Panc1 (cell line): Measurements from ENCODE around the gene INPP5A.

Experiments
- CTCF ChIP-seq: fragments of 450-650 bp; IDR thresholded peaks from 2 replicates; pipeline ENCODE4 v1.5.1; 2017; ENCODE audit warnings: mild to moderate bottlenecking
- POLR2AphosphoS5 ChIP-seq: IDR thresholded peaks from 2 replicates; pipeline ENCODE4 v1.6.1; 2012; ENCODE audit warnings: mild to moderate bottlenecking, low read depth, low read length, moderate library complexity
- SIN3A ChIP-seq: IDR thresholded peaks from 2 replicates; pipeline ENCODE4 v1.6.1; 2012; ENCODE audit warnings: low read depth, mild to moderate bottlenecking, low read length, moderate library complexity, borderline replicate concordance; ENCODE audit not compliant: insufficient read depth

- TF ChIP-seq CTCF: no peak
- no peak for TF ChIP-seq POLR2AphosphoS5
- TF ChIP-seq SIN3A: no peak
Observed at GRCh38 chr10:132798876-132799275, 261.3 kb downstream of the INPP5A start.
